Mononuclear cell (primary cell): ENCODE measurements around the gene LYVE1. TPM values are rescaled to one million over a fixed set of nuclear protein-coding genes. Genes with fewer than 3 reads are reported as not detected.

Experiments used
- total RNA-seq: library from RNA; depleted of rRNA; stranded (reverse); fragments of >200 nt; gene quantifications from one replicate; pipeline ENCODE4 v1.2.3, GENCODE V29; 2012

LYVE1 gene
- total RNA-seq, 1 donor = under 0.01 TPM

Other genes with a start within 250 kb of the LYVE1 start
- 20.1 TPM for gene AMPD3, start 113.4 kb downstream of the LYVE1 start, total RNA-seq
- gene RNF141, start 27.5 kb downstream of the LYVE1 start, total RNA-seq = 30.6 TPM
- gene IRAG1, start 125.1 kb upstream of the LYVE1 start, total RNA-seq = 0.52 TPM
- 33.2 TPM for gene CTR9, start 182.6 kb upstream of the LYVE1 start, total RNA-seq
- 824 TPM for gene EIF4G2, start 240.3 kb upstream of the LYVE1 start, total RNA-seq